Measurements from ENCODE around the gene EDARADD.
A peak's percentile ranks its signal among the peaks of the same experiment; 100 is the strongest.

EDARADD gene

GRCh38 chr1:236516929-236517704 is 123.0 kb downstream of the EDARADD start:
- DNase-seq (ENCODE audit: low spot score) = peak; percentile 41

DNA sequence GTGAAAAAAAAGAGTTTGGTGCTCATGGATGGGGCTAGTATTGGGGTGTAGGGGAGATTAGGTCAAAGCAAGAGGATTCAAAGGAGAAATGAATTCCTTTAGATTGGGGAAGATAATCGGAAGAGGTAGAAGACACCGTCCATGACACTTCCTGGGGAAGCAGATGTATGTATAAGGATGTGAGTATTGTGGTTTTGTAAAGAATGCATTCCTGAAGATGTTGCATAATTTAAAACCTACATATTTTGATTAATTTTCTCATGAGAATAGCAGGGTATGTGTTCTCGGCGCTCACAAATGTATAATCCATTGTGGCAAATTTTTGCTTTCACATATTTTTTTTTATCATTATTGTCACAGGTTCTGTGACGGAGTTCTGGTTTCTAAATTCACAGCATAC is 124.2 kb downstream of the EDARADD start:
- DNase-seq (ENCODE audit: low spot score) = no peak

DNA sequence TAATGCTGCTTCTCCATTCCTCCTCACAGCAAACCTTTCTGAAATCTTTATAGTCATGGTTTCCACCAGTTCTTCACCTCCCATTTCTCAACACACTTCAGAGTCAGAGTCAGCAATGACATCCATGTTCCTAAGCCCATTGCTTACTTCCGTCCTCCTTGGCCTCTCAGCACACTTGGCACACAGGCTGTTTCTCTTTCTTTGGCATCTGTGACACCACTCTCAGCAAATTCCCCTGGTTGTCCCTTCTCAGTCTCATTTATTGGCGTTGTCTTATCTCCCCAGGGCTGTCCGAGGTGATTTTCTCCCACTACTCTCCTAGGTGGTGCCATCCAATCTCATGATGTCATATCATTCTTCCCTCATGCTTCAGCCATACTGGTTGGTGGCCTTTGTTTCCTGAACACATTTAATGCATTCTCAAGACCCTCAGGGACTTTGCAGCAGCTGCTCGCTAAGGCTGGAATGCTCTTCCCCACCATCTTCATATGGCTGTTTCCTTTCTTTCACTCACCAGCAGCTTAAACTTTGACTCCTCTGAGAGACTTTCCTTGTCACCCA is 126.4 kb downstream of the EDARADD start:
- no peak for DNase-seq (ENCODE audit: low spot score)

GRCh38 chr1:236522937-236523703 is 129.0 kb downstream of the EDARADD start:
- no peak for DNase-seq (ENCODE audit: low spot score)

DNA sequence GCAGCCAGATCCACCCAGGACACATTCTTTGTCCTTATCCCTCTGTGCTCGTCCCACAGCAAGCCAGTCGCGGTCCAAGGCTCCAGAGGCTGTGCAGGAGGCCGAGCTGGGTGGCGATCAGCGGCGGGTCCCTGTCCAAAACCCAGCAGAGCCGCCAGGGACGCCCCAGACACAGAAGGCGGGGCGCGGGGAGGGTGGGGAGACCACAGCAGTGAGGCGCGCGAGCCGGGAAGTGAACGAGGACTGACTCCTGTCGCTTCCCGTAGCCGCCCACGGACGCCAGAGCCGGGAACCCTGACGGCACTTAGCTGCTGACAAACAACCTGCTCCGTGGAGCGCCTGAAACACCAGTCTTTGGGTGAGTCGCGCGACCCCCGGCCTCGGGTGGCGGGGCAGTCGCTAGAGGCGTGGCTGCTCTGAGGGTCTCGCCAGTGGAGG is 129.6 kb downstream of the EDARADD start, which contains the start of gene LGALS8:
TSS of gene LGALS8 (plus strand) at position 279 of the 438 bp plus-strand sequence. CDS start 2,089 bp downstream, outside the sequence.
- DNase-seq (ENCODE audit: low spot score) = peak; percentile 95

GRCh38 chr1:236524142-236524894 is 130.2 kb downstream of the EDARADD start:
- peak; percentile 82 for DNase-seq (ENCODE audit: low spot score)

GRCh38 chr1:236524895-236525184 is 130.8 kb downstream of the EDARADD start:
- no peak for DNase-seq (ENCODE audit: low spot score)

- DNase-seq (ENCODE audit: low spot score) = no peak
Measured at GRCh38 chr1:236526079-236526478, 132.0 kb downstream of the EDARADD start.

- DNase-seq (ENCODE audit: low spot score) = no peak
Measured at GRCh38 chr1:236530286-236530685, 136.2 kb downstream of the EDARADD start.

DNA sequence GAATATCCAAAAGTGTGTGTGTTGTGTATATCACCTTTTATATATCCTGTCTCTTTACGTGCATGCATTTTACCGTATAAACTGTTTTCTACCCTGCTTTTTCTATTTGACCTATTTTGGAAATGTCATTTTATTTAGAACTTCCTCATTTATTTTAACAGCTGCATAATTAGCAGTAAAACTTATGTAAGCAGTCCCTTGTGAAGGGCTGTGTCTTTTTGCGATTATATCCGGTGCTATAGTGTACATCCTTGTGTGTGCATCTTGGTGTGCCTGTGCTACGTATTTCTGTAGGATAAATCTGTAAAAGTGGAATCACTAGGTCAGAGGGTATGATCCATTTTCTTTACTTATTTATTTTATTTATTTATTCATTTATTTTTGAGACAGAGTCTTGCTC is 136.9 kb downstream of the EDARADD start:
- DNase-seq (ENCODE audit: low spot score) = no peak

- no peak for DNase-seq (ENCODE audit: low spot score)
Measured at GRCh38 chr1:236532850-236533249, 138.8 kb downstream of the EDARADD start.

GRCh38 chr1:236534151-236534651 is 140.1 kb downstream of the EDARADD start:
- DNase-seq (ENCODE audit: low spot score) = peak; percentile 68
